H9 (cell line): ENCODE data around the gene METTL1. TPM values are rescaled to one million over a fixed set of nuclear protein-coding genes. Genes with fewer than 3 reads are reported as not detected.

Experiments
- DNase-seq: peaks from one replicate; pipeline ENCODE4 v3.0.0-alpha.2; 2017
- H2AFZ ChIP-seq: one replicate; pipeline ENCODE4 v1.6.1; 2013; ENCODE audit warnings: mild to moderate bottlenecking, low read length, control low read depth, moderate library complexity
- H2AK5ac ChIP-seq: 2 replicates; pipeline ENCODE4 v1.6.1; 2013; ENCODE audit warnings: low read length, control low read depth, mixed read lengths; ENCODE audit not compliant: insufficient read length
- H2BK120ac ChIP-seq: one replicate; pipeline ENCODE4 v1.6.1; 2013; ENCODE audit warnings: low read depth, mild to moderate bottlenecking, low read length, control low read depth, inconsistent platforms; ENCODE audit not compliant: poor library complexity, severe bottlenecking
- H2BK12ac ChIP-seq: 2 replicates; pipeline ENCODE4 v1.6.1; 2013; ENCODE audit warnings: low read length, control low read depth, mixed read lengths, low read depth; ENCODE audit not compliant: insufficient read length
- H2BK15ac ChIP-seq: 2 replicates; pipeline ENCODE4 v1.6.1; 2013; ENCODE audit warnings: low read depth, low read length, control low read depth
- H2BK20ac ChIP-seq: one replicate; pipeline ENCODE4 v1.6.1; 2013; ENCODE audit warnings: low read depth, mild to moderate bottlenecking, low read length, control low read depth, inconsistent platforms; ENCODE audit not compliant: poor library complexity, severe bottlenecking
- H2BK5ac ChIP-seq: 2 replicates; pipeline ENCODE4 v1.6.1; 2013; ENCODE audit warnings: low read length, control low read depth, mixed read lengths; ENCODE audit not compliant: insufficient read length
- H3K14ac ChIP-seq: 2 replicates; pipeline ENCODE4 v1.6.1; 2013; ENCODE audit warnings: low read length, control low read depth; ENCODE audit not compliant: insufficient read depth
- H3K18ac ChIP-seq: 2 replicates; pipeline ENCODE4 v1.6.1; 2013; ENCODE audit warnings: low read depth, mild to moderate bottlenecking, mixed read lengths, low read length, control low read depth; ENCODE audit not compliant: insufficient read length
- H3K23ac ChIP-seq: 2 replicates; pipeline ENCODE4 v1.6.1; 2013; ENCODE audit warnings: low read length, control low read depth, mixed read lengths, low read depth; ENCODE audit not compliant: insufficient read length
- H3K23me2 ChIP-seq: 2 replicates; pipeline ENCODE4 v1.6.1; 2013; ENCODE audit warnings: low read depth, mild to moderate bottlenecking, mixed read lengths, low read length, control low read depth; ENCODE audit not compliant: insufficient read length, poor library complexity, severe bottlenecking
- H3K27ac ChIP-seq: 2 replicates; pipeline ENCODE4 v1.5.1; 2013; ENCODE audit warnings: low read length, control low read depth, mixed read lengths, low read depth; ENCODE audit not compliant: insufficient read length
- H3K27me3 ChIP-seq: 2 replicates; pipeline ENCODE4 v1.6.1; 2013; ENCODE audit warnings: low read length, control low read depth, inconsistent platforms; ENCODE audit not compliant: insufficient read depth
- H3K4ac ChIP-seq: 2 replicates; pipeline ENCODE4 v1.6.1; 2013; ENCODE audit warnings: low read depth, mild to moderate bottlenecking, control low read depth, inconsistent platforms, low read length, moderate library complexity
- H3K4me1 ChIP-seq: 2 replicates; pipeline ENCODE4 v1.6.1; 2013; ENCODE audit warnings: low read length, control low read depth, inconsistent platforms; ENCODE audit not compliant: insufficient read depth
- H3K4me2 ChIP-seq: 2 replicates; pipeline ENCODE4 v1.6.1; 2013; ENCODE audit warnings: low read length, control low read depth, mixed read lengths; ENCODE audit not compliant: insufficient read length, insufficient read depth
- H3K56ac ChIP-seq: 2 replicates; pipeline ENCODE4 v1.6.1; 2013; ENCODE audit warnings: low read depth, mild to moderate bottlenecking, mixed read lengths, low read length, control low read depth; ENCODE audit not compliant: insufficient read length
- H3K79me1 ChIP-seq: 2 replicates; pipeline ENCODE4 v1.6.1; 2013; ENCODE audit warnings: low read depth, mild to moderate bottlenecking, moderate library complexity, low read length, control low read depth, inconsistent platforms; ENCODE audit not compliant: insufficient read depth, poor library complexity, severe bottlenecking
- H3K79me2 ChIP-seq: 2 replicates; pipeline ENCODE4 v1.6.1; 2013; ENCODE audit warnings: low read length, control low read depth, inconsistent platforms; ENCODE audit not compliant: insufficient read depth
- H3K9ac ChIP-seq: 2 replicates; pipeline ENCODE4 v1.6.1; 2013; ENCODE audit warnings: low read length, control low read depth, mixed read lengths; ENCODE audit not compliant: insufficient read length; ENCODE audit errors: extremely low read depth
- H3K9me3 ChIP-seq: one replicate; pipeline ENCODE4 v1.6.1; 2013; ENCODE audit warnings: low read depth, low read length, inconsistent platforms; ENCODE audit not compliant: control insufficient read depth
- H3T11ph ChIP-seq: one replicate; pipeline ENCODE4 v1.6.1; 2013; ENCODE audit warnings: mild to moderate bottlenecking, low read length, control low read depth, inconsistent platforms
- H4K20me1 ChIP-seq: one replicate; pipeline ENCODE4 v1.6.1; 2013; ENCODE audit not compliant: control insufficient read depth, insufficient read length, insufficient read depth
- H4K5ac ChIP-seq: 2 replicates; pipeline ENCODE4 v1.6.1; 2013; ENCODE audit warnings: low read depth, mild to moderate bottlenecking, mixed read lengths, low read length, control low read depth; ENCODE audit not compliant: insufficient read length
- H4K8ac ChIP-seq: replicated peaks from 2 replicates; pipeline ENCODE4 v1.6.1; 2013; ENCODE audit warnings: low read length, control low read depth, mixed read lengths, low read depth; ENCODE audit not compliant: insufficient read length
- H4K91ac ChIP-seq: 2 replicates; pipeline ENCODE4 v1.6.1; 2013; ENCODE audit warnings: low read depth, mild to moderate bottlenecking, moderate library complexity, mixed read lengths, low read length, control low read depth; ENCODE audit not compliant: insufficient read length
- H3K27ac Mint-ChIP-seq, 3 experiments: 2 replicates in 2 of 3; 3 replicates in 1 of 3; pipeline ENCODE4 v1.8.0; 2020 to 2021; ENCODE audit warnings: mixed read lengths in 3 of 3, mild to moderate bottlenecking in 1 of 3, moderate library complexity in 1 of 3
- H3K27me3 Mint-ChIP-seq: 2 replicates; pipeline ENCODE4 v1.8.0; 2021; ENCODE audit warnings: low read depth, mild to moderate bottlenecking, moderate library complexity, mixed read lengths
- H3K36me3 Mint-ChIP-seq, 3 experiments: 2 replicates in 2 of 3; 3 replicates in 1 of 3; pipeline ENCODE4 v1.8.0; 2020 to 2021; ENCODE audit warnings: low read depth in 3 of 3, mixed read lengths in 3 of 3; ENCODE audit not compliant: insufficient read depth in 1 of 3
- H3K4me1 Mint-ChIP-seq, 2 experiments: 2 replicates each; pipeline ENCODE4 v1.8.0; 2020; ENCODE audit warnings: mixed read lengths in 2 of 2
- H3K4me3 Mint-ChIP-seq, 2 experiments: 2 replicates in 1 of 2; 3 replicates in 1 of 2; pipeline ENCODE4 v1.8.0; 2020 to 2021; ENCODE audit warnings: mild to moderate bottlenecking in 2 of 2, mixed read lengths in 2 of 2, moderate library complexity in 1 of 2
- H3K9me3 Mint-ChIP-seq, 2 experiments: 2 replicates in 1 of 2; 3 replicates in 1 of 2; pipeline ENCODE4 v1.8.0; 2020; ENCODE audit warnings: mild to moderate bottlenecking in 2 of 2, mixed read lengths in 2 of 2, moderate library complexity in 1 of 2
- WGBS: extraction: QIAGEN DNeasy Blood & Tissue Kit; methylation state at CpG from one replicate; pipeline ENCODE4 v1.1.7; 2013; ENCODE audit warnings: missing lambda C conversion rate, low lambda C conversion rate, mixed read lengths; ENCODE audit not compliant: insufficient read length; ENCODE audit errors: extremely low coverage; 5-methylcytosine and 5-hydroxymethylcytosine counted together
- total RNA-seq: library from RNA; stranded (reverse); gene quantifications from 2 replicates; pipeline ENCODE4 v1.2.1, GENCODE V29; 2021
- TF ChIP-seq, protein P1 (sequence below): fragments of 200-600 bp; sonication (generic); conservative IDR thresholded peaks from 3 replicates; pipeline ENCODE4 v1.8.0; 2021; ENCODE audit warnings: antibody characterized with exemption, mild to moderate bottlenecking

The METTL1 gene
- total RNA-seq, 1 experiment from 2014 or later: 58.4 TPM

DNA sequence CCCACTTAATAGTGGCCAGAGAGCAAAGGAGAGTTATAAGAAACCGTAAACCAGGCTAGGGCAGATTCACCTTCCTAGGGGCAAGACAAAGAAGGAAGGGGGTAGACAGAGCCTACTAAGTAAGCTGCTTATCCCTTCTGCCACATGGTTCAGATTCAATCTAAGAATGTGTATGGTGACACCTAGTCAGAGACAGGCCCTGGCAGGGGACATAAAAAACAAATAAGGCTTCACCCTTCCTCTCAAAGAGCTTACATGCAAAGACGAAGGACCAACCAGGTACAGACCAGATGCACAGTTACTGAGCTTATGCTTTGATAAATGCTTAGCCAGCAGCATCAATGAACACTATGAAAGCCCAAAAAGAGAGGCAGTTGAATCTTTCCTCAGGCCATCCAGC lies 9.4 kb downstream of the METTL1 start:
- H3K4me3 Mint-ChIP-seq: no peak overlapping the region
- H2BK20ac ChIP-seq: no peak overlapping the region
- no peak for DNase-seq
- H3T11ph ChIP-seq: no peak overlapping the region
- peaks cover 25% of the 10 kb centered on the region for H3K23me2 ChIP-seq
- no peak overlapping the region for H3K56ac ChIP-seq
- peaks cover 3% of the 10 kb centered on the region; the same call in 1 of the 2 replicates for H3K4me1 ChIP-seq
- H3K23ac ChIP-seq: no peak overlapping the region
- H3K9ac ChIP-seq: no peak overlapping the region
- H4K5ac ChIP-seq: no peak overlapping the region
- no CpG with 5 or more reads among the region's 2 CpGs for WGBS
- H2AFZ ChIP-seq: no peak overlapping the region
- no peaks in the 10 kb centered on the region for H3K79me2 ChIP-seq
- H4K8ac ChIP-seq: no peak overlapping the region
- H3K4ac ChIP-seq: no peak overlapping the region
- peaks cover 31% of the 10 kb centered on the region; the same call in 1 of the 2 replicates for H3K27me3 ChIP-seq
- H3K9me3 ChIP-seq: no peaks in the 10 kb centered on the region
- no peak overlapping the region for H3K27ac ChIP-seq
- TF ChIP-seq, protein P1, sequence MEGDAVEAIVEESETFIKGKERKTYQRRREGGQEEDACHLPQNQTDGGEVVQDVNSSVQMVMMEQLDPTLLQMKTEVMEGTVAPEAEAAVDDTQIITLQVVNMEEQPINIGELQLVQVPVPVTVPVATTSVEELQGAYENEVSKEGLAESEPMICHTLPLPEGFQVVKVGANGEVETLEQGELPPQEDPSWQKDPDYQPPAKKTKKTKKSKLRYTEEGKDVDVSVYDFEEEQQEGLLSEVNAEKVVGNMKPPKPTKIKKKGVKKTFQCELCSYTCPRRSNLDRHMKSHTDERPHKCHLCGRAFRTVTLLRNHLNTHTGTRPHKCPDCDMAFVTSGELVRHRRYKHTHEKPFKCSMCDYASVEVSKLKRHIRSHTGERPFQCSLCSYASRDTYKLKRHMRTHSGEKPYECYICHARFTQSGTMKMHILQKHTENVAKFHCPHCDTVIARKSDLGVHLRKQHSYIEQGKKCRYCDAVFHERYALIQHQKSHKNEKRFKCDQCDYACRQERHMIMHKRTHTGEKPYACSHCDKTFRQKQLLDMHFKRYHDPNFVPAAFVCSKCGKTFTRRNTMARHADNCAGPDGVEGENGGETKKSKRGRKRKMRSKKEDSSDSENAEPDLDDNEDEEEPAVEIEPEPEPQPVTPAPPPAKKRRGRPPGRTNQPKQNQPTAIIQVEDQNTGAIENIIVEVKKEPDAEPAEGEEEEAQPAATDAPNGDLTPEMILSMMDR: no peak
- no peak overlapping the region for H3K14ac ChIP-seq
- no peak overlapping the region for H2BK12ac ChIP-seq
- H2BK5ac ChIP-seq: no peak overlapping the region
- no peak overlapping the region for H3K4me2 ChIP-seq
- no peak overlapping the region for H3K18ac ChIP-seq
- no peaks in the 10 kb centered on the region for H3K79me1 ChIP-seq
- peaks cover 57% of the 10 kb centered on the region for H3K27me3 Mint-ChIP-seq
- peaks cover 26 to 37% of the 10 kb centered on the region in 2 experiments for H3K4me1 Mint-ChIP-seq
- no peaks in the 10 kb centered on the region for H4K20me1 ChIP-seq
- H2AK5ac ChIP-seq: no peak overlapping the region
- no peak overlapping the region for H2BK120ac ChIP-seq
- H2BK15ac ChIP-seq: no peak overlapping the region
- H3K9me3 Mint-ChIP-seq: no peaks in the 10 kb centered on the region
- peaks cover 0 to 15% (median 6%) of the 10 kb centered on the region in 3 experiments; a peak in 3 of 7 replicates for H3K36me3 Mint-ChIP-seq
- H3K27ac Mint-ChIP-seq: no peak overlapping the region
- no peak overlapping the region for H4K91ac ChIP-seq
